Liver (tissue), 9 donors: ENCODE results near the gene FOXN3. TPM values are rescaled to one million over a fixed set of nuclear protein-coding genes. Genes with fewer than 3 reads are reported as not detected.
A peak's percentile ranks its signal among the peaks of the same experiment; 100 is the strongest.

Experiments
- DNase-seq: peaks from one replicate; pipeline ENCODE4 v3.0.0-alpha.2; 2017; ENCODE audit warnings: low spot score
- H3K27ac ChIP-seq, 2 donors: one replicate each; pipeline ENCODE4 v1.7.0; 2013; ENCODE audit warnings: inconsistent platforms in 2 of 2, low read length in 2 of 2, control low read depth in 1 of 2, low read depth in 1 of 2, mild to moderate bottlenecking in 1 of 2
- H3K27me3 ChIP-seq, 4 donors: one replicate each; pipeline versions ENCODE4 v1.6.1 to v1.7.0; 2013; ENCODE audit warnings: low read length in 3 of 4, inconsistent platforms in 1 of 4, mild to moderate bottlenecking in 1 of 4, moderate library complexity in 1 of 4; ENCODE audit not compliant: control insufficient read depth in 4 of 4, insufficient read depth in 4 of 4
- H3K36me3 ChIP-seq, 4 donors: one replicate each; pipeline versions ENCODE4 v1.6.1 to v1.7.0; 2013; ENCODE audit warnings: low read length in 3 of 4, mild to moderate bottlenecking in 3 of 4, low read depth in 1 of 4, moderate library complexity in 1 of 4; ENCODE audit not compliant: control insufficient read depth in 4 of 4, insufficient read depth in 3 of 4
- H3K4me1 ChIP-seq, 4 donors: one replicate each; pipeline versions ENCODE4 v1.6.1 to v1.7.0; 2013; ENCODE audit warnings: low read length in 3 of 4, mild to moderate bottlenecking in 3 of 4, moderate library complexity in 1 of 4; ENCODE audit not compliant: control insufficient read depth in 4 of 4, insufficient read depth in 4 of 4
- H3K4me3 ChIP-seq, 3 donors: one replicate each; pipeline versions ENCODE4 v1.6.1 to v1.7.0; 2013; ENCODE audit warnings: low read length in 3 of 3, control low read depth in 1 of 3, low read depth in 1 of 3, mild to moderate bottlenecking in 1 of 3
- H3K9ac ChIP-seq, 2 donors: one replicate each; pipeline ENCODE4 v1.7.0; 2013; ENCODE audit warnings: low read length in 2 of 2, mild to moderate bottlenecking in 2 of 2, moderate library complexity in 2 of 2, control low read depth in 1 of 2, low read depth in 1 of 2
- H3K9me3 ChIP-seq, 4 donors: one replicate each; pipeline versions ENCODE4 v1.6.1 to v1.7.0; 2013; ENCODE audit warnings: low read length in 3 of 4; ENCODE audit not compliant: control insufficient read depth in 4 of 4
- ATF3 ChIP-seq: IDR thresholded peaks from 2 replicates; pipeline ENCODE4 v1.6.1; 2016; ENCODE audit warnings: antibody characterized with exemption
- EGR1 ChIP-seq, 2 donors: IDR thresholded peaks; 2 replicates each; pipeline ENCODE4 v1.6.1; 2016 to 2018; ENCODE audit warnings: antibody characterized with exemption in 2 of 2, low read depth in 2 of 2
- FOXA2 ChIP-seq: IDR thresholded peaks from 2 replicates; pipeline ENCODE4 v1.6.1; 2016; ENCODE audit warnings: antibody characterized with exemption
- GABPA ChIP-seq, 2 donors: IDR thresholded peaks in 1 of 2; conservative IDR thresholded peaks in 1 of 2; 2 replicates each; pipeline ENCODE4 v1.6.1; 2016; ENCODE audit warnings: antibody characterized with exemption in 2 of 2, mild to moderate bottlenecking in 1 of 2, moderate library complexity in 1 of 2
- HNF4A ChIP-seq, 2 donors: conservative IDR thresholded peaks; 2 replicates each; pipeline ENCODE4 v1.6.1; 2016; ENCODE audit warnings: antibody characterized with exemption in 2 of 2, mild to moderate bottlenecking in 2 of 2
- HNF4G ChIP-seq: IDR thresholded peaks from 2 replicates; pipeline ENCODE4 v1.6.1; 2016; ENCODE audit warnings: antibody characterized with exemption
- JUND ChIP-seq, 2 donors: IDR thresholded peaks; 2 replicates each; pipeline ENCODE4 v1.6.1; 2016; ENCODE audit warnings: antibody characterized with exemption in 2 of 2
- MAX ChIP-seq: IDR thresholded peaks from 2 replicates; pipeline ENCODE4 v1.6.1; 2016; ENCODE audit warnings: antibody characterized with exemption
- RAD21 ChIP-seq, 2 donors: IDR thresholded peaks; 2 replicates each; pipeline ENCODE4 v1.6.1; 2016; ENCODE audit warnings: antibody characterized with exemption in 2 of 2, mild to moderate bottlenecking in 2 of 2
- RXRA ChIP-seq, 2 donors: IDR thresholded peaks; 2 replicates each; pipeline ENCODE4 v1.6.1; 2017 to 2018; ENCODE audit warnings: antibody characterized with exemption in 2 of 2, mild to moderate bottlenecking in 1 of 2
- SP1 ChIP-seq: IDR thresholded peaks from 2 replicates; pipeline ENCODE4 v1.6.1; 2018; ENCODE audit warnings: antibody characterized with exemption, mild to moderate bottlenecking
- TAF1 ChIP-seq: conservative IDR thresholded peaks from 2 replicates; pipeline ENCODE4 v1.6.1; 2016; ENCODE audit warnings: antibody characterized with exemption, mild to moderate bottlenecking
- YY1 ChIP-seq: IDR thresholded peaks from 2 replicates; pipeline ENCODE4 v1.6.1; 2016; ENCODE audit warnings: antibody characterized with exemption, mild to moderate bottlenecking
- WGBS: extraction: QIAGEN DNeasy Blood & Tissue Kit; methylation state at CpG from one replicate; pipeline ENCODE4 v1.1.7; 2013; 5-methylcytosine and 5-hydroxymethylcytosine counted together
- polyA plus RNA-seq, 2 donors: library from polyadenylated mRNA; stranded (reverse) in 1 of 2; unstranded in 1 of 2; fragments of 200-250 nt in 1 of 2; fragments of >200 nt in 1 of 2; fragmentation: Nextera tagmentation in 1 of 2; extraction: Ambion mirVana in 1 of 2; gene quantifications; one replicate each; pipeline versions ENCODE4 v1.2.1 to v1.2.3, GENCODE V29; 2013 to 2015
- total RNA-seq, 2 donors: library from RNA; depleted of rRNA; stranded (reverse); fragments of >200 nt; gene quantifications; one replicate each; pipeline ENCODE4 v1.2.3, GENCODE V29; 2014
- TF ChIP-seq, protein P1 (sequence below): IDR thresholded peaks from 2 replicates; pipeline ENCODE4 v1.6.1; 2016; ENCODE audit warnings: antibody characterized with exemption
- TF ChIP-seq, protein P2 (sequence below): IDR thresholded peaks from 2 replicates; pipeline ENCODE4 v1.6.1; 2016; ENCODE audit warnings: antibody characterized with exemption, mild to moderate bottlenecking
- donor health status: healthy.
- donor health status: healthy.
- donor health status: healthy.
- donor health status: healthy.
- donor health status: healthy.

FOXN3 gene
- total and polyA plus RNA-seq, 4 donors: 17.8 to 44.8 (median 35.3) TPM

- TF ChIP-seq ATF3: no peak
- TF ChIP-seq EGR1 (IDR thresholded peaks at IDR 0.05; ENCODE audit: low read depth in 2 of 2): no peak
- TF ChIP-seq HNF4G: no peak
- TF ChIP-seq MAX: no peak
- TF ChIP-seq TAF1: no peak
- no peak for TF ChIP-seq HNF4A (conservative IDR thresholded peaks at IDR 0.05)
Measured at GRCh38 chr14:89461256-89461655, 44.2 kb upstream of the FOXN3 start (continued).

DNA sequence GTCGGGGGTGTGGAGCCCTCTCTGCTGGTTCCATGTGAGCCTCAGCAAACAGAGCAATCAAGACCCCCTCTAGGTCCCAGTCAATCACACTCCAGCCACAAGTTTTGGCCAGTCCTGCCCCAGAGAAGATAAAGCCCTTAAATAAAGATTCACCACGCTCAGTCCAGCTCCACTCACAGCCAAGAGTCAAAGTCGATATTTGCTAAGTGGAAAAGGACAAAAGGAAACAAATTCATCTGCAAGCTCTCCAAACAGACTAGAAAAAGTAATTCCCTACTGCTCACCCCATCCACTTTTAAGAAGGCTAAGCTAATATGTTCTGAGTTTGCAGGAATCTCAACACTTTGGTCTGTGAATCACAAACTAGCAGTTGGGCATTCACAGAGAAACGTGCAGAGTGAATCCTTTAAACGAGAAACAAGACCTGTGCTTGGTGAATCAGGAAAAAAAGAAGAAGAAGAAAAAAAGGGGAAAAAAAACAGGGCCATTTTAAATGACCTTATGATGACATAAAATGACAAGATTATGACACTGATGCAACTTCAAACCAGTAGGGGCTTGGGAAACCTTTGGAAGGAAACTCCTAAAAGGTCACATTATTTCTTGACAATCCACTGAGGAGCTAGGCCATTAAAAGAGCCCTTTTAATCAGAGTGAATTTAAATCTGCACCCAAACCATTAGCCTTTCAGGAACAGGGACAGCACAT is 41.8 kb upstream of the FOXN3 start:
- no peak for DNase-seq
- 34% methylated on average over 5 of the region's 5 CpGs for WGBS
- Histone ChIP-seq H3K27me3 (no peaks in the 10 kb centered on the region), H3K4me3 (no peak overlapping the region), H3K9me3 (no peaks in the 10 kb centered on the region), H3K36me3 (no peaks in the 10 kb centered on the region), H3K9ac (peak overlapping the region in 1 of 2 donors; percentile 21), H3K4me1 (peaks cover 6 to 26% (median 23%) of the 10 kb centered on the region in 4 donors), H3K27ac (peak overlapping the region; percentile 57 to 78)
- TF ChIP-seq JUND (IDR thresholded peaks at IDR 0.05) (peak; percentile 38 to 39), RAD21 (IDR thresholded peaks at IDR 0.05) (peak; percentile 52 to 65), GABPA (IDR thresholded peaks at IDR 0.05 in 1 of 2, conservative IDR thresholded peaks at IDR 0.05 in 1 of 2) (no peak), ATF3 (no peak), MAX (peak; percentile 46), TAF1 (no peak), SP1 (peak; percentile 84), HNF4G (peak; percentile 80), HNF4A (conservative IDR thresholded peaks at IDR 0.05) (peak; percentile 90 to 94), YY1 (peak; percentile 57), RXRA (IDR thresholded peaks at IDR 0.05) (peak; percentile 59 to 71), FOXA2 (peak; percentile 39)
- TF ChIP-seq, protein P1, sequence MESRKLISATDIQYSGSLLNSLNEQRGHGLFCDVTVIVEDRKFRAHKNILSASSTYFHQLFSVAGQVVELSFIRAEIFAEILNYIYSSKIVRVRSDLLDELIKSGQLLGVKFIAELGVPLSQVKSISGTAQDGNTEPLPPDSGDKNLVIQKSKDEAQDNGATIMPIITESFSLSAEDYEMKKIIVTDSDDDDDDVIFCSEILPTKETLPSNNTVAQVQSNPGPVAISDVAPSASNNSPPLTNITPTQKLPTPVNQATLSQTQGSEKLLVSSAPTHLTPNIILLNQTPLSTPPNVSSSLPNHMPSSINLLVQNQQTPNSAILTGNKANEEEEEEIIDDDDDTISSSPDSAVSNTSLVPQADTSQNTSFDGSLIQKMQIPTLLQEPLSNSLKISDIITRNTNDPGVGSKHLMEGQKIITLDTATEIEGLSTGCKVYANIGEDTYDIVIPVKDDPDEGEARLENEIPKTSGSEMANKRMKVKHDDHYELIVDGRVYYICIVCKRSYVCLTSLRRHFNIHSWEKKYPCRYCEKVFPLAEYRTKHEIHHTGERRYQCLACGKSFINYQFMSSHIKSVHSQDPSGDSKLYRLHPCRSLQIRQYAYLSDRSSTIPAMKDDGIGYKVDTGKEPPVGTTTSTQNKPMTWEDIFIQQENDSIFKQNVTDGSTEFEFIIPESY: no peak
- TF ChIP-seq, protein P2, sequence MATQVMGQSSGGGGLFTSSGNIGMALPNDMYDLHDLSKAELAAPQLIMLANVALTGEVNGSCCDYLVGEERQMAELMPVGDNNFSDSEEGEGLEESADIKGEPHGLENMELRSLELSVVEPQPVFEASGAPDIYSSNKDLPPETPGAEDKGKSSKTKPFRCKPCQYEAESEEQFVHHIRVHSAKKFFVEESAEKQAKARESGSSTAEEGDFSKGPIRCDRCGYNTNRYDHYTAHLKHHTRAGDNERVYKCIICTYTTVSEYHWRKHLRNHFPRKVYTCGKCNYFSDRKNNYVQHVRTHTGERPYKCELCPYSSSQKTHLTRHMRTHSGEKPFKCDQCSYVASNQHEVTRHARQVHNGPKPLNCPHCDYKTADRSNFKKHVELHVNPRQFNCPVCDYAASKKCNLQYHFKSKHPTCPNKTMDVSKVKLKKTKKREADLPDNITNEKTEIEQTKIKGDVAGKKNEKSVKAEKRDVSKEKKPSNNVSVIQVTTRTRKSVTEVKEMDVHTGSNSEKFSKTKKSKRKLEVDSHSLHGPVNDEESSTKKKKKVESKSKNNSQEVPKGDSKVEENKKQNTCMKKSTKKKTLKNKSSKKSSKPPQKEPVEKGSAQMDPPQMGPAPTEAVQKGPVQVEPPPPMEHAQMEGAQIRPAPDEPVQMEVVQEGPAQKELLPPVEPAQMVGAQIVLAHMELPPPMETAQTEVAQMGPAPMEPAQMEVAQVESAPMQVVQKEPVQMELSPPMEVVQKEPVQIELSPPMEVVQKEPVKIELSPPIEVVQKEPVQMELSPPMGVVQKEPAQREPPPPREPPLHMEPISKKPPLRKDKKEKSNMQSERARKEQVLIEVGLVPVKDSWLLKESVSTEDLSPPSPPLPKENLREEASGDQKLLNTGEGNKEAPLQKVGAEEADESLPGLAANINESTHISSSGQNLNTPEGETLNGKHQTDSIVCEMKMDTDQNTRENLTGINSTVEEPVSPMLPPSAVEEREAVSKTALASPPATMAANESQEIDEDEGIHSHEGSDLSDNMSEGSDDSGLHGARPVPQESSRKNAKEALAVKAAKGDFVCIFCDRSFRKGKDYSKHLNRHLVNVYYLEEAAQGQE: no peak
